ENCODE measurements around the gene PAAF1.

- TF ChIP-seq CTCF (IDR thresholded peaks at IDR 0.05) (no peak), POLR2A (IDR thresholded peaks at IDR 0.05) (no peak)
Observed at GRCh38 chr11:73949246-73949645, 72.4 kb downstream of the PAAF1 start.
